ENCODE results near the gene KRT14. TPM values are rescaled to one million over a fixed set of nuclear protein-coding genes. Genes with fewer than 3 reads are reported as not detected.
"Not testable (repeated sequence)": the region's sequence is repeated elsewhere in the genome, so short reads cannot be mapped to it uniquely, and the experiment has no call there.

KRT14 gene
- total RNA-seq, 4 donors from 2014 or later, result 7,400 to 12,534 (median 10,685) TPM

GRCh38 chr17:41632482-41633105 is 45.9 kb upstream of the KRT14 start:
- WGBS, result 74% methylated on average over 5 of the region's 5 CpGs
- TF ChIP-seq POLR2A (IDR thresholded peaks at IDR 0.05), result no peak
- H3K9me3 ChIP-seq, result no peaks in the 10 kb centered on the region
- no peaks in the 10 kb centered on the region for H3K27me3 ChIP-seq
- no peak for DNase-seq (ENCODE audit: low spot score in 2 of 2)
- no peak overlapping the region for H3K4me3 ChIP-seq
- no peak overlapping the region for H3K27ac ChIP-seq
- no peaks in the 10 kb centered on the region for H3K36me3 ChIP-seq
- peaks cover 62% of the 10 kb centered on the region for H3K4me1 ChIP-seq

- Histone ChIP-seq H3K9me3 (no peaks in the 10 kb centered on the region), H3K27me3 (no peaks in the 10 kb centered on the region), H3K36me3 (no peaks in the 10 kb centered on the region), H3K4me3 (no peak overlapping the region), H3K27ac (no peak overlapping the region), H3K4me1 (peaks cover 63% of the 10 kb centered on the region)
- no peak for DNase-seq (ENCODE audit: low spot score in 2 of 2)
- no peak for TF ChIP-seq POLR2A (IDR thresholded peaks at IDR 0.05)
- WGBS, result 60% methylated on average over 6 of the region's 15 CpGs
Observed at GRCh38 chr17:41631898-41632285, 45.2 kb upstream of the KRT14 start.

GRCh38 chr17:41631025-41631897 is 44.6 kb upstream of the KRT14 start:
- no peaks in the 10 kb centered on the region for H3K27me3 ChIP-seq
- peaks cover 57% of the 10 kb centered on the region for H3K4me1 ChIP-seq
- WGBS, result 72% methylated on average over 8 of the region's 8 CpGs
- TF ChIP-seq POLR2A (IDR thresholded peaks at IDR 0.05) (no peak), POLR2AphosphoS5 (IDR thresholded peaks at IDR 0.05) (no peak), EP300 (IDR thresholded peaks at IDR 0.05) (no peak), CTCF (IDR thresholded peaks at IDR 0.05) (no peak)
- no peaks in the 10 kb centered on the region for H3K9me3 ChIP-seq
- H3K36me3 ChIP-seq, result no peaks in the 10 kb centered on the region
- H3K4me3 ChIP-seq, result no peak overlapping the region
- no peak for DNase-seq (ENCODE audit: low spot score in 2 of 2)
- H3K27ac ChIP-seq, result no peak overlapping the region

- Histone ChIP-seq H3K27ac (no peak overlapping the region), H3K4me3 (no peak overlapping the region), H3K4me1 (peaks cover 55% of the 10 kb centered on the region), H3K36me3 (no peaks in the 10 kb centered on the region), H3K27me3 (no peaks in the 10 kb centered on the region), H3K9me3 (no peaks in the 10 kb centered on the region)
- TF ChIP-seq EP300 (IDR thresholded peaks at IDR 0.05) (no peak), POLR2AphosphoS5 (IDR thresholded peaks at IDR 0.05) (no peak), CTCF (IDR thresholded peaks at IDR 0.05) (no peak), POLR2A (IDR thresholded peaks at IDR 0.05) (no peak)
- 79% methylated on average over 9 of the region's 13 CpGs for WGBS
- DNase-seq (ENCODE audit: low spot score in 2 of 2), result no peak
Observed at GRCh38 chr17:41629826-41630670, 43.4 kb upstream of the KRT14 start.

GRCh38 chr17:41629316-41629715 is 42.6 kb upstream of the KRT14 start:
- H3K27me3 ChIP-seq, result no peaks in the 10 kb centered on the region
- DNase-seq (ENCODE audit: low spot score in 2 of 2), result no peak
- H3K36me3 ChIP-seq, result no peaks in the 10 kb centered on the region
- no peak for TF ChIP-seq EP300 (IDR thresholded peaks at IDR 0.05)
- no peak for TF ChIP-seq POLR2A (IDR thresholded peaks at IDR 0.05)
- TF ChIP-seq CTCF (IDR thresholded peaks at IDR 0.05), result no peak
- no peak for TF ChIP-seq POLR2AphosphoS5 (IDR thresholded peaks at IDR 0.05)
- no peak overlapping the region for H3K4me3 ChIP-seq
- H3K4me1 ChIP-seq, result peaks cover 57% of the 10 kb centered on the region
- WGBS, result 69% methylated on average over 10 of the region's 10 CpGs
- H3K27ac ChIP-seq, result peak overlapping the region; percentile 41
- H3K9me3 ChIP-seq, result no peaks in the 10 kb centered on the region

- not testable (repeated sequence) for H3K36me3 ChIP-seq, H3K27me3 ChIP-seq, H3K9me3 ChIP-seq, H3K4me3 ChIP-seq
- H3K27ac ChIP-seq, result peak overlapping the region; percentile 78
- peaks cover 61% of the 10 kb centered on the region for H3K4me1 ChIP-seq
- WGBS, result 56% methylated on average over 11 of the region's 11 CpGs
- DNase-seq (ENCODE audit: low spot score in 2 of 2), result peak in 1 of 2 donors; percentile 63
Observed at GRCh38 chr17:41628621-41629255, 42.0 kb upstream of the KRT14 start.

- Histone ChIP-seq H3K4me1 (peaks cover 67% of the 10 kb centered on the region), H3K27ac (peak overlapping the region; percentile 78)
- no CpG with 5 or more reads among the region's 1 CpG for WGBS
- H3K9me3 ChIP-seq, H3K27me3 ChIP-seq, H3K36me3 ChIP-seq, H3K4me3 ChIP-seq: not testable (repeated sequence)
- peak in 1 of 2 donors; percentile 59 for DNase-seq (ENCODE audit: low spot score in 2 of 2)
Observed at GRCh38 chr17:41628073-41628370, 41.3 kb upstream of the KRT14 start.

All from suprapubic skin (tissue), 4 donors.